GM13977 (cell line): ENCODE measurements around the gene VPS26A.

Source experiments
- DNase-seq: peaks from one replicate; pipeline ENCODE4 v3.0.0; 2012; ENCODE audit warnings: low spot score
- CTCF ChIP-seq: IDR thresholded peaks from 2 replicates; pipeline ENCODE4 v1.5.1; 2012; ENCODE audit warnings: mild to moderate bottlenecking, control low read depth; ENCODE audit not compliant: insufficient read depth; ENCODE audit errors: extremely low read depth, missing control alignments
- in situ Hi-C: fragments of 300-500 bp; cut with MboI; formaldehyde crosslinking; loops from one replicate; pipeline ENCODE4 v1.12.0; 2022; ENCODE audit warnings: low sequenced_read_pairs, low pct_unique_long_range_greater_than_20kb, mixed read lengths, inconsistent platforms; ENCODE audit not compliant: unreplicated experiment

VPS26A gene

GRCh38 chr10:69101451-69102095 lies 22.4 kb upstream of the VPS26A start:
- in situ Hi-C loops = no loop called here
- DNase-seq = no peak
- no peak for TF ChIP-seq CTCF

- no peak for TF ChIP-seq CTCF
- DNase-seq = no peak
- in situ Hi-C loops = no loop called here
Measured at GRCh38 chr10:69102440-69102839, 21.5 kb upstream of the VPS26A start.

- in situ Hi-C loops = no loop called here
- TF ChIP-seq CTCF = no peak
- no peak for DNase-seq
Measured at GRCh38 chr10:69103784-69104183, 20.2 kb upstream of the VPS26A start.

GRCh38 chr10:69104994-69105790 lies 18.8 kb upstream of the VPS26A start:
- TF ChIP-seq CTCF = no peak
- DNase-seq = no peak
- in situ Hi-C loops = no loop called here

- in situ Hi-C loops = no loop called here
- no peak for DNase-seq
- TF ChIP-seq CTCF = no peak
Measured at GRCh38 chr10:69107176-69107490, 16.8 kb upstream of the VPS26A start.

- in situ Hi-C loops = no loop called here
- no peak for TF ChIP-seq CTCF
- DNase-seq = no peak
Measured at GRCh38 chr10:69107699-69108098, 16.3 kb upstream of the VPS26A start.
